HepG2 (cell line): ENCODE data around the gene NACC2. TPM values are rescaled to one million over a fixed set of nuclear protein-coding genes. Genes with fewer than 3 reads are reported as not detected.

Source experiments
- ATAC-seq: fragments of 200-7000 bp; cut with Tn5 transposase; 3 replicates; pipeline ENCODE4 v1.9.1; 2020; ENCODE audit warnings: mild to moderate bottlenecking, moderate library complexity
- BruUV-seq: library from RNA; stranded (reverse); fragments of 400-500 nt; replicated peaks from 2 replicates; lab custom pipeline; 2021; lab: Mats Ljungman, UMichigan
- CTCF ChIA-PET: fragments of 300-600 bp; formaldehyde crosslinking; extraction: SDS; loops from one replicate; lab custom pipeline; 2021; ENCODE audit warnings: low total read pairs, inconsistent platforms, low intra/inter-chr PET ratio; lab: Yijun Ruan, JAX
- POLR2A ChIA-PET: fragments of 350-600 bp; sonication (Branson Sonifier 250); formaldehyde crosslinking; loops from one replicate; lab custom pipeline; 2020; ENCODE audit warnings: antibody characterized with exemption, inconsistent platforms; lab: Yijun Ruan, JAX
- DNase-seq: peaks from one replicate; pipeline ENCODE4 v3.0.0-alpha.2; 2015; ENCODE audit warnings: low spot score
- FAIRE-seq: peaks from 3 replicates; lab custom pipeline; 2011; peaks lifted over from hg19 to GRCh38; lab: Jason Lieb, UNC
- H2AFZ ChIP-seq: one replicate; pipeline ENCODE4 v1.6.1; 2011; ENCODE audit warnings: low read length, inconsistent platforms
- H3K27ac ChIP-seq: fragments of 300-600 bp; 3 replicates; pipeline ENCODE4 v1.8.0; 2011; ENCODE audit warnings: mixed run types, mild to moderate bottlenecking, mixed read lengths, low read length, inconsistent platforms; ENCODE audit not compliant: insufficient read depth; ENCODE audit errors: extremely low read length
- H3K27me3 ChIP-seq, 2 experiments: fragments of 200-600 bp in 1 of 2; 2 replicates in 1 of 2; 3 replicates in 1 of 2; pipeline versions ENCODE4 v1.6.0 to v1.8.0; 2011; ENCODE audit warnings: low read length in 2 of 2, mild to moderate bottlenecking in 2 of 2, moderate library complexity in 2 of 2, inconsistent platforms in 1 of 2; ENCODE audit not compliant: insufficient read depth in 2 of 2, control insufficient read depth in 1 of 2
- H3K36me3 ChIP-seq, 2 experiments: fragments of 200-600 bp in 1 of 2; replicated peaks in 1 of 2; 2 replicates in 1 of 2; 3 replicates in 1 of 2; pipeline versions ENCODE4 v1.5.1 to v1.8.0; 2011; ENCODE audit warnings: low read length in 2 of 2, inconsistent platforms in 1 of 2; ENCODE audit not compliant: insufficient read depth in 2 of 2, control insufficient read depth in 1 of 2
- H3K4me1 ChIP-seq: 2 replicates; pipeline ENCODE4 v1.5.1; 2012; ENCODE audit warnings: low read length, inconsistent platforms; ENCODE audit not compliant: insufficient read depth
- H3K4me2 ChIP-seq: 2 replicates; pipeline ENCODE4 v1.6.0; 2011; ENCODE audit warnings: low read depth, low read length, inconsistent platforms
- H3K4me3 ChIP-seq, 3 experiments: fragments of 200-600 bp in 1 of 3; sonication (generic), shearing (Covaris generic) in 1 of 3; replicated peaks in 1 of 3; 2 replicates each; pipeline ENCODE4 v1.5.1; 2011 to 2016; ENCODE audit warnings: low read length in 3 of 3, inconsistent platforms in 2 of 3, low read depth in 2 of 3, mild to moderate bottlenecking in 2 of 3, control low read depth in 1 of 3, mixed read lengths in 1 of 3; ENCODE audit not compliant: insufficient read depth in 1 of 3
- H3K79me2 ChIP-seq: one replicate; pipeline ENCODE4 v1.6.1; 2011; ENCODE audit warnings: low read length, inconsistent platforms; ENCODE audit not compliant: insufficient read depth
- H3K9ac ChIP-seq: 2 replicates; pipeline ENCODE4 v1.6.0; 2011; ENCODE audit warnings: mild to moderate bottlenecking, low read depth, low read length, inconsistent platforms; ENCODE audit not compliant: insufficient read depth
- H3K9me3 ChIP-seq: 2 replicates; pipeline ENCODE4 v1.5.1; 2012; ENCODE audit warnings: mild to moderate bottlenecking, low read length
- H4K20me1 ChIP-seq: 2 replicates; pipeline ENCODE4 v1.6.0; 2011; ENCODE audit warnings: inconsistent platforms, mild to moderate bottlenecking, low read length, moderate library complexity; ENCODE audit not compliant: insufficient read depth
- ELF1 ChIP-seq: sonication (generic); formaldehyde crosslinking; IDR thresholded peaks from 2 replicates; pipeline ENCODE4 v1.4.0; 2020; ENCODE audit warnings: missing genetic modification reagents
- HMG20A ChIP-seq: IDR thresholded peaks from 2 replicates; pipeline ENCODE4 v1.6.1; 2016; ENCODE audit warnings: borderline replicate concordance
- KDM2A ChIP-seq: sonication (generic); formaldehyde crosslinking; IDR thresholded peaks from 2 replicates; pipeline ENCODE4 v1.4.0; 2020; ENCODE audit warnings: low read depth, missing genetic modification reagents, borderline replicate concordance
- NONO ChIP-seq, 2 experiments: fragments of 450-650 bp in 1 of 2; sonication (generic) in 1 of 2; formaldehyde crosslinking in 1 of 2; IDR thresholded peaks in 1 of 2; conservative IDR thresholded peaks in 1 of 2; 2 replicates each; pipeline versions ENCODE4 v1.6.1 to v1.8.0; 2017 to 2022; ENCODE audit warnings: mild to moderate bottlenecking in 1 of 2, missing genetic modification reagents in 1 of 2, moderate library complexity in 1 of 2
- NR2F2 ChIP-seq: IDR thresholded peaks from 2 replicates; pipeline ENCODE4 v1.6.1; 2012; ENCODE audit warnings: low read depth, inconsistent platforms, borderline replicate concordance
- RBFOX2 ChIP-seq: fragments of 200-400 bp; formaldehyde crosslinking; IDR thresholded peaks from 2 replicates; pipeline ENCODE4 v1.6.1; 2017; ENCODE audit warnings: low read depth, mild to moderate bottlenecking, low read length
- ZFP36L2 ChIP-seq: sonication (generic); formaldehyde crosslinking; IDR thresholded peaks from 2 replicates; pipeline ENCODE4 v1.4.0; 2020; ENCODE audit warnings: missing genetic modification reagents
- ZNF225 ChIP-seq: sonication (generic); formaldehyde crosslinking; IDR thresholded peaks from 2 replicates; pipeline ENCODE4 v1.4.0; 2020; ENCODE audit warnings: mild to moderate bottlenecking, missing genetic modification reagents
- ZNF549 ChIP-seq: sonication (generic); formaldehyde crosslinking; IDR thresholded peaks from 2 replicates; pipeline ENCODE4 v1.5.0; 2020; ENCODE audit warnings: missing genetic modification reagents
- ZNF660 ChIP-seq: sonication (generic); formaldehyde crosslinking; IDR thresholded peaks from 2 replicates; pipeline ENCODE4 v1.5.1; 2020; ENCODE audit warnings: mild to moderate bottlenecking, low read depth, missing genetic modification reagents, borderline replicate concordance
- ZNF724P ChIP-seq: sonication (generic); formaldehyde crosslinking; IDR thresholded peaks from 2 replicates; pipeline ENCODE4 v1.8.0; 2022; ENCODE audit warnings: missing genetic modification reagents, borderline replicate concordance
- ZNF747 ChIP-seq: sonication (generic); formaldehyde crosslinking; IDR thresholded peaks from 2 replicates; pipeline ENCODE4 v1.8.1; 2023; ENCODE audit warnings: missing genetic modification reagents, mild to moderate bottlenecking, borderline replicate concordance
- WGBS: methylation state at CpG from one replicate; pipeline ENCODE4 v1.1.6; 2017; ENCODE audit warnings: low lambda C conversion rate; 5-methylcytosine and 5-hydroxymethylcytosine counted together
- in situ Hi-C: cut with HindIII; loops from 2 replicates; pipeline ENCODE4 v1.10.0; 2017; ENCODE audit warnings: low pct_unique_long_range_greater_than_20kb; ENCODE audit not compliant: extremely low pct_ligation_motif_present
- intact Hi-C: fragments of 100-400 bp; cut with micrococcal nuclease; formaldehyde crosslinking; loops from one replicate; pipeline ENCODE4 v1.10.0; 2022; ENCODE audit not compliant: unreplicated experiment
- polyA plus RNA-seq, 8 experiments: library from polyadenylated mRNA; depleted of rRNA in 3 of 8; stranded (reverse) in 7 of 8; unstranded in 1 of 8; fragments of >200 nt; fragmentation: Illumina TruSeq in 4 of 8; extraction: Trizol in 4 of 8; gene quantifications; 2 replicates each; pipeline versions ENCODE4 v1.2.1 to v1.2.3, GENCODE V29; 2011 to 2016; ENCODE audit warnings: low read depth in 4 of 8, missing spikeins in 1 of 8, mixed read lengths in 1 of 8; ENCODE audit not compliant: insufficient read depth in 1 of 8
- total RNA-seq, 5 experiments: library from RNA; depleted of rRNA; stranded (reverse); fragments of >200 nt; fragmentation: Illumina TruSeq; extraction: Trizol; gene quantifications; 2 replicates each; pipeline ENCODE4 v1.2.3, GENCODE V29; 2016; ENCODE audit warnings: low read depth in 1 of 5
- TF ChIP-seq, protein P1 (sequence below): IDR thresholded peaks from 2 replicates; pipeline ENCODE4 v1.6.1; 2016; ENCODE audit warnings: missing genetic modification reagents, missing compliant biosample characterization
- TF ChIP-seq, protein P2 (sequence below): sonication (generic); formaldehyde crosslinking; IDR thresholded peaks from 2 replicates; pipeline ENCODE4 v1.4.0; 2020; ENCODE audit warnings: mild to moderate bottlenecking, missing genetic modification reagents
- TF ChIP-seq, protein P3 (sequence below): sonication (generic); formaldehyde crosslinking; IDR thresholded peaks from 2 replicates; pipeline ENCODE4 v1.5.0; 2020; ENCODE audit warnings: missing genetic modification reagents, mild to moderate bottlenecking, borderline replicate concordance
- TF ChIP-seq, protein P4 (sequence below): sonication (generic); formaldehyde crosslinking; IDR thresholded peaks from 2 replicates; pipeline ENCODE4 v1.4.0; 2020; ENCODE audit warnings: missing genetic modification reagents

Gene NACC2
- total and polyA plus RNA-seq, 2 of the 13 experiments (the other 11 are each of a cell fraction or from before 2014, with no cell fraction given) = 5.9 to 12.3 TPM

DNA sequence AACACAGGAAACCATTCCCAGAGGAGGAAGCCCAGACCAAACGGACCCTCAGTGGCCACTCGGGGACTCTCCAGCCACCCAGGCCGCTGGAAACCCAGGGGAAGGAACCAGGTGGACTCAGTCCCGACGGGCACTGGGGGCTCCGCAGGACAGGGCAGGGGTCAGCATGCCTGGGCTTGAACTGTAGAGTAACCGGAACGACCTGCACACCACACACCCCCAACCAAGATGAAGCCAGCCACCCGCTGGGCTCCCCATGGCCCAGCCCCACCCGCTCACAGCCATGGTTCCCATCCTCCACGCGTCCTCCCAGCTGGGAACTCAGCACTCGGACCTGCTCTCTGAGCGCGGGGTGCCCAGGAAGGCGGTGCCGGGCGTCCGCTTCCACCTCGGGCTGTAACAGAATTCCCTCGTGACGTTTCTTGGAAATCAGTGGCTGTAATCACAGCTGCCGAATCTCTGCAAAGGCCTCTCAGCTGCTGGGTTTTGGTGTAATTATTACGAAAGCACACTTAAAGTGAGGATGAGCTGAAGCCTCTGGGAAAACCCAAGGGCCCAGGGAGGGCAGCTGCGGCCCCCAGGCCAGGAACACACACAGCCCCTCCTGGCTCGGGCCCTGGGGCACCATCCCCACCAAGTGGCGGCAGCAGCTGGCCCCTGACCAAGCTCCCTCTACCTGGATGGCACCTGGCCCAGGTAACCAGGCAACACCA lies 13.8 kb downstream of the NACC2 start:
- 95% methylated on average over 23 of the region's 27 CpGs for WGBS
- H3K9me3 ChIP-seq = no peaks in the 10 kb centered on the region
- H3K79me2 ChIP-seq = peaks cover 57% of the 10 kb centered on the region
- no peak overlapping the region for H3K4me3 ChIP-seq
- CTCF ChIA-PET = no interaction called here
- POLR2A ChIA-PET = no interaction called here
- H3K4me2 ChIP-seq = no peak overlapping the region
- H3K36me3 ChIP-seq = peaks cover 3 to 8% of the 10 kb centered on the region in 2 experiments; a peak in 2 of 5 replicates
- H4K20me1 ChIP-seq = peaks cover 4% of the 10 kb centered on the region; the same call in 1 of the 2 replicates
- in situ Hi-C loops = no loop called here
- intact Hi-C loops = no loop called here
- H3K9ac ChIP-seq = no peak overlapping the region
- no peaks in the 10 kb centered on the region for H3K4me1 ChIP-seq
- no peak for ATAC-seq
- no peak for FAIRE-seq
- DNase-seq = no peak
- H3K27ac ChIP-seq = no peak overlapping the region
- no peaks in the 10 kb centered on the region for H3K27me3 ChIP-seq
- TF ChIP-seq ZFP36L2 (CRISPR knock-in tag) = no peak
- no peak for TF ChIP-seq KDM2A (CRISPR knock-in tag)
- 0 out of 2 replicates have a peak, but pooled peaks have one; percentile 7 for TF ChIP-seq RBFOX2
- TF ChIP-seq ZNF747 = no peak
- TF ChIP-seq NR2F2 = no peak
- no peak for TF ChIP-seq ZNF225
- no peak for TF ChIP-seq ZNF549 (CRISPR knock-in tag)
- TF ChIP-seq, all 625 proteins: peak for 1
- BruUV-seq = no TSS peak
- H2AFZ ChIP-seq = no peak overlapping the region

DNA sequence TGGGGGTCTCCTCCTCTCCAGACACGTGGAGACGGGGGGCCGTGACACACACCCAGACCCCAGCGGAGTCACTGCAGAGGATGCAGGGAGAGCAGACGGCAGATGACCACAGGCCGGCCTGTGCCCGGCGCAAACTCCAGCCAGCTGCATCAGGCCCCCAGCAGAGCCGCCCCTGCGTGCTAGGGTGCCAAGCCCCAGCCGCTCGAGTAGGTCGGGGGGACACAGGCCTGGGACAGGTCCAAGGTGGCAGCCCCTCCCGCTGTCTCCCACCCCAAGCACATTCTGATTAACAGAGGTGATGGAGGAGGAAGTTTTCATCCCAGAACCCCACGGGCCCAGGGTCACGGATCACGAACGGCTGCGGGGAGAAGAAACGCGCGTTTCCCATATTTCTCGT lies 14.4 kb downstream of the NACC2 start:
- Histone ChIP-seq H3K4me1 (no peaks in the 10 kb centered on the region), H3K9ac (no peak overlapping the region), H2AFZ (no peak overlapping the region), H3K79me2 (peaks cover 58% of the 10 kb centered on the region), H3K9me3 (no peaks in the 10 kb centered on the region), H3K27me3 (no peaks in the 10 kb centered on the region), H3K4me3 (no peak overlapping the region), H3K27ac (no peak overlapping the region), H3K36me3 (peaks cover 2 to 8% of the 10 kb centered on the region in 2 experiments; a peak in 2 of 5 replicates), H4K20me1 (peaks cover 8% of the 10 kb centered on the region; the same call in 1 of the 2 replicates), H3K4me2 (no peak overlapping the region)
- FAIRE-seq (no peak), ATAC-seq (no peak), DNase-seq (no peak)
- 87% methylated on average over 16 of the region's 23 CpGs for WGBS
- POLR2A ChIA-PET = no interaction called here
- BruUV-seq = no TSS peak
- CTCF ChIA-PET = no interaction called here
- in situ Hi-C loops = no loop called here
- intact Hi-C loops = no loop called here
- TF ChIP-seq ELF1 (CRISPR knock-in tag) = no peak
- TF ChIP-seq, protein P1, sequence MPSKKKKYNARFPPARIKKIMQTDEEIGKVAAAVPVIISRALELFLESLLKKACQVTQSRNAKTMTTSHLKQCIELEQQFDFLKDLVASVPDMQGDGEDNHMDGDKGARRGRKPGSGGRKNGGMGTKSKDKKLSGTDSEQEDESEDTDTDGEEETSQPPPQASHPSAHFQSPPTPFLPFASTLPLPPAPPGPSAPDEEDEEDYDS (CRISPR knock-in tag) = no peak
- TF ChIP-seq, protein P2, sequence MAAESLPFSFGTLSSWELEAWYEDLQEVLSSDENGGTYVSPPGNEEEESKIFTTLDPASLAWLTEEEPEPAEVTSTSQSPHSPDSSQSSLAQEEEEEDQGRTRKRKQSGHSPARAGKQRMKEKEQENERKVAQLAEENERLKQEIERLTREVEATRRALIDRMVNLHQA (CRISPR knock-in tag) = no peak
- no peak for TF ChIP-seq ZNF724P (CRISPR knock-in tag)
- no peak for TF ChIP-seq ZNF660 (CRISPR knock-in tag)
- TF ChIP-seq, protein P3, sequence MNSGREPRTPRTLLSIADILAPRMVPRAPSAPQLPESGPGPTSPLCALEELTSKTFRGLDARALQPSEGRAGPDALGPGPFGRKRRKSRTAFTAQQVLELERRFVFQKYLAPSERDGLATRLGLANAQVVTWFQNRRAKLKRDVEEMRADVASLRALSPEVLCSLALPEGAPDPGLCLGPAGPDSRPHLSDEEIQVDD (CRISPR knock-in tag) = no peak
- TF ChIP-seq, protein P4, sequence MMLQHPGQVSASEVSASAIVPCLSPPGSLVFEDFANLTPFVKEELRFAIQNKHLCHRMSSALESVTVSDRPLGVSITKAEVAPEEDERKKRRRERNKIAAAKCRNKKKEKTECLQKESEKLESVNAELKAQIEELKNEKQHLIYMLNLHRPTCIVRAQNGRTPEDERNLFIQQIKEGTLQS (CRISPR knock-in tag) = no peak
- TF ChIP-seq NONO (IDR thresholded peaks at IDR 0.05) = no peak
- no peak for TF ChIP-seq NONO (CRISPR knock-in tag; conservative IDR thresholded peaks at IDR 0.05)
- TF ChIP-seq HMG20A (CRISPR knock-in tag) = no peak
